Endothelial cell of hepatic sinusoid (primary cell): Measurements from ENCODE around the gene TSPAN9.

Source experiments
- in situ Hi-C: cut with HindIII; loops from 2 replicates; pipeline ENCODE4 v1.10.0; 2017; ENCODE audit warnings: low sequenced_read_pairs

The TSPAN9 gene

DNA sequence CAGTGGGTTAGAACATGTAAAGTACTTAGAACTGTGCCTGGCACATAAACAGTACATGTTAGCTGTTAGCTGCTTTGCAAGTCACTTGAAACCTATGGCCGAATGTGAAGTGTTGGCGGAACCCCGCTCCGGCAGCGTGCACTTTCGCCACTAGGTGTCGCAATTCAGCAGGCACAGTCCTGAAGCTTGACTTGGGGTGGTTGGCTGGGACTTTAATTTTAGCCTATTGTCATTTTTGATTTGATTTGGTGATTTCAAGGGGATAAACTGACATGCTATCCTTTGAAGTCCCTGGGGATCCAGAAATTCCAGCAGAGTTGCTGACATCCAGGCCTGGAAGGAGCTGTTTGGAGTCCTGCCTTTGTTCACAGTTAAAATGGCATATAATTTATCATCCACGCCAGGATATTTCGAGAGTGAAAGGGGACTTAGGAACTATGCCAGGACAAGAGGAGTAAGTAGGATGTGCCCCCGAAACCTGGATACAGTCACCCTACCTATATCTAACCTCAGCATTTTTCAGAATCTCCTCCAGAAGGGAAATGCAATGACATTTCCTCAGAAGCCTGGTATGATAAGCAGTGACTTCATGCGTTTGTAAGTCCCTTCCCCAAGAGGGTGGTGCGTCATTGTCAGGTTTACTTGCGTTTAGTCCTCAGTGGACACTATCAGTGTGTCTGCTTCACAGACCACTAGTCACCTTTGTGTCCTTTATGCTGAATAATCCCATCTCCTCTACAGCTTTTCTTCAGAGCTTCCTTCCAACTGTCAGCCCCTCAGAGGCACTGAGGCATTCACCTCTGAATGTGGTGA is 3.5 kb upstream of the TSPAN9 start:
- in situ Hi-C loops, result no loop called here

DNA sequence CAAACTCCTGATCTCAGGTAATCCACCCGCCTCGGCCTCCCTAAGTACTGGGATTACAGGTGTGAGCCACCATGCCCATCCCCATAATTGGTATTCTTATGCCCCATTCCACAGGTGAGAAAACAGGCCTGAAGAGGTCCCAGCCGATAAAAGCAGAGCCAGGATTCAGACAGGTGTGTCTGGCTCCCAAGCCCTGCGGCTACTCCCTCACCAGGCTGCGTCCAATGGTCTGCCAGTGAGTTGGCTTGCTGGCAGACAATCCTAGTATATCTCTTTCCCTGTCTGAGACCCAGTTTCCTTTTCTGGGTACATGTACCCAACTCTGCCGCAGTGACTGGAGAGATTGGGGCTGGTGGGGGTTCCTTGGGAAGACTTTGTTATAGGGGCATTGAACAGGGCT is 1.9 kb upstream of the TSPAN9 start:
- in situ Hi-C loops, result loop anchor here (5.0 kb wide), 2 partner anchors 57 to 202 kb away; no protein-coding TSS in a partner anchor

DNA sequence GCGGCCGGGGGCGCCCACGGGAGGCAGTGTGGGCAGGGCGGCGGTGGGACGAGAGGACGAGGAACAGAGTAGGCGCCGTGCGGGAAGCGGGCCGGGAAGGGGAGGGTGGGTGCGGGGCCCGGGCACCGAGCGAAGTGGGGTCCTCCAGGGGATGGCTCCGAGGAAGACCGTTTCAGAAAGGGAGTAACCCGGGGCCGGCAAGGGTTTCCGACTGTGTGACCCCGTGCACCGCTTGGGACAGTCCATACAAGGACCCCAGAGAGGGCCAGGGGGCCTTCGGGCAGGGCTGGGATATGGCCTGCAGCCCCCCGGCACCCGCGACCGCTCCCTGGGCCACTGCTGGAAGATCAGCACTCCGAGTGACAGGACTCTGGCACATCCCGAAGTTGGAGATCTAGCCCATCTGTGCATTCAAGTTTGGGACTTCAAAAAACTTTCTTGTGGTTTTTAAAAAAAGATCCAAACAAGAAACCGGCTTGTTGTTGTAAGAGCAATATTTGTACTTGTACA is 448 bp downstream of the TSPAN9 start:
- in situ Hi-C loops, result loop anchor here (5.0 kb wide), 2 partner anchors 55 to 200 kb away; no protein-coding TSS in a partner anchor

DNA sequence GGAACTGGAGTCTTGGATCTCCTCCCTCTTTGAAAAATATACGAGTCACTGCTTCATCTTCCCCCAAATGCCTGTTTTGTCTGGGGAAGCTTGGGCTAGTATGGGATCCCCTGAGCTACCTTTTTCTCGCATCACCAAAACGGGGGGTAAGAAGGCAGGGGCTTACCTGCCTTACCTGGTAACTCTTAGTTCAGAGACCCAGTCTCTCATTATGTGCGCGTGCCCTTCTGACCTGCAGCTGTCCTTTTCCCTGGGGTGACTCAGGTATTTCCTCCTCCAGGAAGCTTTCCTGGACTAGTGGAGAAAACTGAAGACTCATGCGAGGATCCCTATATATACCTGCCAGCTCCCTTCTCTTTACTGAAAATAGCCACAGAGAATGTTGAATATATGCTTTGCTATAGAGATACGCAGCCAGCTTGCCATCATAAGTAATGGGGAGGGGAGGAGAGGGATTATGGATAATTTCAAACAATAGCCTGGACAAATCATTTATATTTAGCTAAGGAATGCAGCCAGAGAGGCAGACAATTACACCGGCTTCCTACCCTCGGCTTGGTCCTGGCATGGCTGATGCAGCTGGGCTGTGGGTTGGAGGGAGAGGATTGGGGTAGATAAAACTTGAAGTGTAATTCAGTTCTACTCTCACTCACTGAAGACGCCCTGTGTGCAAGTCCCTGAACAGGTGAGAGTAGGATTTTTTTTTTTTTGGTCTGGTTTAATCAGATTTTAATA is 1.1 kb downstream of the TSPAN9 start:
- in situ Hi-C loops, result loop anchor here (5.0 kb wide), 2 partner anchors 54 to 199 kb away; no protein-coding TSS in a partner anchor

DNA sequence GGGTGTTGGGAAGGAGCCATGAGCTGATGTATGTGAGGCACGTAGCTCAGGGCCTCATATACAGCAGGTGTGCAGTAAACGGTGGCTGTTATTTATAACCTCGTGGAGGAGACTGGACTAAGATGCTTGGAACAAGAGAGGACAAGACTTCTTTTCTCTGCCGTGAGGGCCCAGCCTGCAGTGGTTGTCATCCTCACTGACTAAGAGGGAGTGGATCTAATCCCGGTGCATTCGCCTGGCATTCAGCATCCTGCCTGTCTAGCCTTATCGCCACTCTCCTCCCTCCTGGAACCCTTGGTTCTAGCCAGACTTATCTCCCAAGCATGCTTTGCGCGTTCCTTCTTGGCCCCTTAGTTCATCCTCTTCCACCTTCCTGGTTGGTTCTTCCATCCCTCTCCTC is 3.9 kb downstream of the TSPAN9 start:
- in situ Hi-C loops, result no loop called here

DNA sequence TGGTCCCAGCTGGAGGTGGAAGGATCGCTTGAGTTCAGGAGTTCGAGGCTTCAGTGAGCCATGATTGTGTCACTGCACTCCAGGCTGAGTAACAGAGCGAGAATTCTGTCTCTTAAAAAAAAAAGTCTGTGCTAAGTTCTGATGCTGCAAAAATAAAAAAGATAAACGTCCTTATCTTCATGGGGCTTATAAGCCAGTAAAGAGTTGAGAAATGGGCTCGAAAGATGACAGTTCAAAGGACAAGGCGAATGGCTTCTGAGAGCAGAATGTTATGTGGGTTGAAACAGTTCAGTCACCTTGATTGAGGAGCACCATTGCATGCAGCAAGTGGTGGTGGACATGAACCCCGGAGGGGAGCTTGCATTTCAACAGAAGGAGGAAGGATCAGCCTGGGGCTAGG is 4.7 kb downstream of the TSPAN9 start:
- in situ Hi-C loops, result no loop called here

DNA sequence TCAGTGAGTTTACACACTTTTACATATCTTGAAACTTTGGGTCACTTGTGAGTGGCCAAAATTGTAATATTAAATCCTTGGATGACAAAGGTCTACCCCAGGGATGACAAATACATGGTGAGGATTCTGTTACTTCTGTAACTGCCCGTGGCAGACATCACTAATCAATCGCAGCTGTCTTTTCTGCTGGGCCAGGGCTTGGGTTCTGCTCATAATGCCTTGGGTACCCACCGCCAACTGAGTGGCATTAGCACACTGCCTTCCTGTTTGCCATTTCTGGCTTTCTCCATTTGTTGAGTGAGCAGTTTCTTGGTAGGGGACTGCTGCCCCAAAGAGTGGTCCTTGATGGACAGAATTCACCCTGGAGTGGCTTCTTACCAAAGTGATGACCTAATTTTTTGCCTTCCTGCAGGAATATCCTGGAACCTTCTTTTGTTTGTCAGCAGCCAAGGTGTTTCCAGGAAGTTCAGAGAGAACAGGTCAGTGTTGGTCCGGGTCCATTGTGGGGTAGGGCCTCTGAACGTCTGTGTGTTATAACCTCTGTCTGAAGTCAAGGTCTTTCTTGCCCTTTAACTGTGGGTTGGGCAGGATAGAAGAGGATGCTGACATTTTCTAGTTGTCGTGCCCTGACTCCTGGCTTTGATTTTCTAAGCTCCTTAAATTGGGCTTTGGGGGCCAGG is 6.2 kb downstream of the TSPAN9 start:
- in situ Hi-C loops, result no loop called here

DNA sequence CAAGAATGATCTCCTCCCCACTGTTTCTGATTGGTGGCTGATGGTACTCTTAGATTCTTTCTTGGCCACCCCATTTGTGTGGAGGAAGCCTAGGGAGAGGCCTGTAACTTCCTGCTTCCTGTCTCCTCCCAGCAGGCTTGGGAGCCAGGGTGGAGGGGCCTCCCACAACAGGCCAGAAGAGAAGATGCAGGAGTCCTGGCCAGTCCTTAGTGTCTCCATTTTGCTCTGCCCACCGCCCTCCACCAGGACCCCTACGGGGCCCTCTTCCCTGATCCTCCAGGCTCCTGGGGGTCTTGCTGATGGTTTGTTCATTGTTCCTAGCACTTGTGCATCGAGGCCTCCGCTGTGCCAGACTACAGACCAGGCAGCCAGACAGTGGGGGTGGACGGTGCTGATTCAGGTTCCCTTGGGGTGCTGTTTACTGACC is 6.8 kb downstream of the TSPAN9 start:
- in situ Hi-C loops, result no loop called here

DNA sequence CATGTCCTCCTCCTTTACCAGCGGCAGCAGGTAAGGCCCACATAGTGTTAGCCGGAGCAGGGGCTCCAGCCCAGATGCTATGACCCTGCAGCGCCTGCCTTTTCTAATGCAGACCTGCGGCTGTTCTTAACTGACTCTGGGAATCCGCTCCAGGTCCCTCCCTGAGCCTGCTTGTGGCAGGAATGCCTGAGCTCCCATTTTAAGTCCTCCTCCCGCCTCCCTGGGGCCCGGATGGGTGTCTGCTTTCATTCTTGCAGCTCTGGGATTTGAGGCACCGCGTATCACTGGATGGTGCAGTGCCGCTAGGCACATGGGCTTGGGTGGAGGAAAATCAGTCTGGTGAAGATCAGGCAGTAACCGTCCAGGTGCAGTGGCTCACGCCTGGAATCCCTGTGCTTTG is 7.6 kb downstream of the TSPAN9 start:
- in situ Hi-C loops, result no loop called here

DNA sequence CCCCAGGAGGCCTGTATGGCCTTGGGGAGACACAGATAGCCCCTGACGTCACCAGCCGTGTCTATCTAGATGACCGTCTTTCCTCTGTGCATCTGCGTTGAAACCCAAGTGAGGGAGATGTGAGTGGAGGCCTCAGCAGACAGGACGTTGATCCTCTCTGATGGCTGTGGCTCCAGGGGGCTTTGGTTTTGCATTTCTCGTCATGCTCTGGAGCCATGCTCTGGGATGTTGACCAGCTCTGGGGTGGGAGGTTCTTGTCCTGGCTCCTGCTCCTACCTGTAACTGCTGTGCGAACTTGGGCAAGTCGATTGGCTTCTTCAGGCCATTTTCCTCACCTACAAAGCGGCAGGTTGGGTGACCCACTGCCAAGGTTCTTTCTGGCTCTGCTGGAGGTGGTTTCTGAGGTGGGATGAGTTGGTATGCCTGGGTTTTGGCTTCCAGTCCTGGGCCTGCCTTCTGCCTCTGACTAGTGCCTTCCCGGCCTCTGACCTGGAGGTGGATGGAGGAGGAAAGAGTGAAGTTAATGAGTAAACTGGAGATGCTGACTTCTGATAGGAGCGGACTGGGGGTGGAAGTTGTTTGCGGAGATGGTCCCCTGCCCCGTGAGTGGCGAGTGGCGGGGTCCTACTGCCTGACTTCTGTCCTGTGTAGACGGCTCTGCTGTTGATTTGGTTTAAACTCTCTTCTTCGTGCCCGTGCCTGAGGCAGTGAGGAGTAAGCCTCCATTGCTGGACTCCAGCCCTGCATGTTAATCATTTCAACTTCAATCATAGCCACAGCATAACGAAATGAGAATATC is 8.4 kb downstream of the TSPAN9 start:
- in situ Hi-C loops, result no loop called here

DNA sequence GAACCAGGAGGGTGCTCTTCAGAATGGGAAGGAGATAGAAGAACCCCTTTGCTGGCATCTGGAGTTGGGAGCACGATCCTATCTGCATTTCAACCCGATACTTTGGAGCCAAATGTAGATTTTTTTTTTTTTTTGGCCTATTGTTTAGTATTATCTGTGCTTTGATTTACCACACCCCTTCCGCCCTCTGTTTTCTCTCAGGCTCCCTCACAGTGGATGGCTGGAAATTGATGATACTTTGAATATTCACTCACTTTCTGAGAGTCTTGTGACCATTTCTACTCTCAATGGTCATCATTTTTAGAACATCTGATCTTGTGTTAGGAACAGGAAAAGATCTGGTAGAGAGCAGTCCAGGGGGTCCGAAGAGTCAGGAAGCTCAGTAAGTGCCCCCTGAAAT is 9.0 kb downstream of the TSPAN9 start:
- in situ Hi-C loops, result no loop called here

DNA sequence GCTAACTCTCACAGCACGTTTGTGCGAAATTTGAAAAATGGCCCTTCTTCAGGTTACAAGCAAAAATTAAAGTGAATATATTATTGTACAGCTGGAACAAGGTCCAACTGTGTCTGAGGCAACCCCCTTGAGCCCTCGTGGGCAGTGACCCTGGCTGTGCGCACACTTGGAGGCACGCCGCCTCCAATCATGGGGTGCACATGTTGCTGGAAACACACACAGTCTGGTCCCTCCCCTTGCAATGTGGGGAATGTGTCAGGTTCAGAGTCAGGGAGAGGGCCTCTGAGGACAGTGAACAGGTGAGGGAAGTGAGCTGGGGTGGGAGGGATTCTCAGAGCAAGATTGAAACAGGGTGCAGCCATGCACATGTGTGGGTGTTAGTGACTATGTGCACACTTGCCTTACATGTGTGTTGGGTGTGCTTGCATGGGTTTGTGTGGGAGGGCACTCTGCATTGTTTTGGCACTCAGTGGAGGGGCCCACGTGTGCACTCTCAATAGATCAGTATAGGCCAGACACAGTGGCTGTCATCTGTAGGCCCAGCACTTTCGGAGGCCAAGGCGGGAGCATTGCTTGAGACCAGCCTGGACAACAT is 9.6 kb downstream of the TSPAN9 start:
- in situ Hi-C loops, result no loop called here

DNA sequence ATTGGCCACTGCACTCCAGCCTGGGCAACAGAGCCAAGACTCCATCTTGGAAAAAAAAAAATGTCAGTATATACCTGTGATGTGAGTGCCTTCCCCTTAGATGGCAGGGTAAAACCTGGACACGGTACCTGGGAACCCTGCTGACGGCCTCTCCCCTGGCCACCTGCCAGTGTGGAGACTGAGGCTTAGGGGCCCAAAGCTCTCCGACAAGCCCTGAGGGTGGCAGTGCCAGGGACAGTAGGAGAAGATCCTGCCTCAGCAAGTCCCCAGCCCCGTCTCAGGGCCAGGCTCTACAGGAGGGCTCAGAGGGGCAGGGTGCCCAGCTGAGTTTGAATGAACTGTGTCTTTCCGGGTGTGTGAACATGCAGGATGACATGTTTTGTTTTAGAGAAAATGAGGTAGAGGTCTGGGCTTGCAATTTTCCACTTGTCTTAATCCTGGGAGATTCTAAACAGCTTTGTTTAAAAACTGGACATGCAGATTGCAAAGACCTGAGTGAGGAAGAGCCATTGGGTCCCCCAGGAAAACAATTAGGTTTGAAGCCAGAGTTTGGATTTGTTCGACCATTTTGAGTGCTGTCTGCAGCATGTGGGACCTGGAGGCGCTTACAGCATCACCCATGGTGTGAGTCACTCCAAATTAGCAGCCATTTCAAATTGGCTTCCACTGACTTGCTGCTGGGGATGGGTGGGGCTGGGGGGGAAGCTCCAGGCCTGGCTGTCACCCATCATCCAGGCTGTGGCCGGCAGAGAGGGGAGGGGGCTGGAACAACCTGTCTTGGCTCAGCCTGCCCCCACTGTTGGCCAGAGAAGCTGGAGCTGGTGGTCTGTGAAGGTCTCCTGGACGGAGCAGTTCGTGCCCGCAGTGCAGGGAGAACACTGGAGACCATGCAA is 10.8 kb downstream of the TSPAN9 start:
- in situ Hi-C loops, result no loop called here

DNA sequence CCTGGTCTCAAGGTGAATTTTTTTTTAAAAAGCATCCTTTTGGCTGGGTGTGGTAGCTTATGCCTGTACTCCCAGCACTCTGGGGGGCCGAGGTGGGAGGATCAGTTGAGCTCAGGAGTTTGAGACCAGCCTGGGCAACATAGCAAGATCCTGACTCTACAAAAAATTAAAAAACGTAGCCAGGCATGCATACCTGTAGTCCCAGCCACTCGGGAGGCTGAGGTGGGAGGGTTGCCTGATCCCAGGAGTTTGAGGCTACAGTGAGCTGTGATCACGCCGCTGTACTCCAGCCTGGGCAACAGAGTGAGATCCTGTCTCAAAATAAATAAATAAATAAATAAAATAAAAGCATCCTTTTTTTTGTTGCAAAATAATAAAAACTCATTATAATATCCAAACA is 12.4 kb downstream of the TSPAN9 start:
- in situ Hi-C loops, result no loop called here

DNA sequence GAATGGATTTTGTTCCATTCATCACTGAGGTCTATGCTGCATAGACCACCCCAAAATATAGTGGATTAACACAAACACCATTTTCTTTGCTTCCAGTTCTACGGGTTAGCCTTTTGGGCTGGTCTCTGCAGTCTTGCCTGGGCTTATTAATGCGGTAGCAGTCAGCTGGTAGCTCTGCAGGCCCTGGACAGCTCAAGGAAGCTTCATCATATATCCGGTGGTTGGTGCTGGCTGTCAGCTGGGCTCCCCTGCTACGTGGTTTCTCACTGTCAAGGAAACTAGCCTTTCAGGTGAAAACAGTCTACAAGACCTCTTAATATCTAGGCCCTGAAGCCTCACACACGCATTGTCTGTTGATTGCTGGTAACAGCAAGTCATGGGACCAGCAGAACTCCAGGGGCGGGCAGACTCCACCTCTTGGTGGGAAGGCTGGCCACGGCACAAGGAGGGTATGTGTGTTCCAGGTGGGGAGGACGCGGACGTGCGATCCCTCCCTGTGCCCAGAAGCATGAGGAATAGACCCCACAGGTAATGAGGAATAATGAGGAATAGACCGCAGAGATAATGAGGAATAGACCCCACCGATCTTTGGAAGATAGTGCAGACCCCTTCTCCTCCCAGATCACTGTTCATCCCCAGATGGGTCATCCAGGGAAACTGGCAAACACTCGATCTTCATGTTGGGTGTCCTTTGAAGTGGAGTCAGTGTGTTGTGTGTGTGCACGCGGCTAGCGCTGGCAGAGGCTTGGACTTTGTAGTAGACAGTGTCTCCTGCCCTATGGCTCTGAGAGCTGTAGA is 13.3 kb downstream of the TSPAN9 start:
- in situ Hi-C loops, result no loop called here

DNA sequence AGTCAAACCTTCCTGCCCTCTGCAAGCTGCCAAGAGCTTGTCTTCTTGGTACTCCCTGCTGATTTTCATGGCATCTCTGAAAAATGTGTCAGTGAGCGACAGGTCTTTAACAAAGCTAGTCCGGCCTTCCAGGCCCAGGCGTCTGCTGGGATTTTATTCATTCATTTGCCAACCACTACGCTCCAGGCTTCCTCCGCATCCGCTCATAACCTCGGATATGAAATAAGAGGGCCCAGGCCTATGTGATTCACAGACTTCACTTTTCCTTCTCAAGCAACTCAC is 13.8 kb downstream of the TSPAN9 start:
- in situ Hi-C loops, result no loop called here

DNA sequence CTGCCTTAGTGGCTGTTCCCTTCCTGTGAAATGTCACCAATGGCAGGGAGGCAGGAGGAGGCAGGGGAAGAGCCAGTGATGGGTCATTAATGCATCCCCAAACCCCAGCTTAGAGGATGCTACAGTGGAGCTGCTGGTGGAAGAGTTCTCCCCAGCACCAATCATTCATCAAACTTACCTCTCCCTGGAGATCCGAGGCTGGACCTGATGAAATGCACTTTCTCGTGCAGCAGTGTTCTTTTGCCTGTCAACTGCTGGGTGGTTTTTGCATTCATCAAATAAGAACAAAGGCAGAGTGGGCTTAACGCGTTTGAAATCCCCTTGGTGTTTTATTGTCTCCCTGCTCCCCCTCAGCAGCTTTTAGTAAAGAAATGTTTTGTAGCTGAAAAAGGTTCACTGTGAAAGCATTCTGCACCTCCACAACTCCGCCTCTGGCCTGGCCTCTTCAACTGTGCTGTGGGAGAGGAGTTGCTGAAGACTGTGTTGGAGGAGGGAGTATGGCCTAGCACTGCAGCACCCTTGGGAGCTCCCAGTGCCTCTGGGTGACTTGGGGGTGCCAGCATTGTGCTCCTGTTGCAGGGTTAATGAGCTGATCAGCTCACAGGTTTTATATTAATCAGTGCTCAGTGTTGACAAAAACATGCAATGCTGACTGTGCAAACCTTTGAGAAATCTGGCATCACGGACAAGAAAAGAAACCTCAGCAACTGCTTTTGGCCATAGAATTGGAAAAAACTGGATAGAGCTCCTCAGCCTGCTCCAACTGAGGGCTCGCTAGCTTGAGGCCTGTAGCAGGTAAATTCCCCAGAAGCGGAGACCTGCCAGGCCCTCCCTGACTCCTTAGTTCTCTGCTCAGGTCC is 14.4 kb downstream of the TSPAN9 start:
- in situ Hi-C loops, result no loop called here

DNA sequence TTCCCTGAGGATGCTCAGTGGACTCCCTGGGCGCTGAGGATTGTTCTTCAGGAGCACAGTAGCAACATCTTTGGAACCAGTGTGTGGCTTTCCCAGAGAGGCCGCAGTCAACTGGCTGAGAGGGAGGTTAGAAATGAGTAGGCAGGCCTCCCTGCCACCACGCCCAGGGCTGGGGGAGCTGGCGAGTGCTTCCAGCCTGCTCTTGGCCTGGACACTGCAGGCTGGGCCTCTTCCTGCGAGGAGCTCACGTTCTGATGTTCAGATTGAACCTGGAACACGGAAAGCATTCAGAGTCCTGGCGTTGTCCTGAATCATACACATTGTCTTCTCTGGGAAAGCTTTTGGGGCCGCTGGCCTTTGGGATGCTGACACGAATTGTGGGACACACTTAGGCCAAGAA is 15.6 kb downstream of the TSPAN9 start:
- in situ Hi-C loops, result no loop called here
